ENCODE measurements around the gene MIPOL1.
"Not testable (repeated sequence)": the region's sequence is repeated elsewhere in the genome, so short reads cannot be mapped to it uniquely, and the experiment has no call there.

MIPOL1 gene

GRCh38 chr14:37284760-37285159 lies 87.0 kb downstream of the MIPOL1 start:
- no peak for DNase-seq (ENCODE audit: low spot score)

- DNase-seq (ENCODE audit: low spot score): no peak
Observed at GRCh38 chr14:37285220-37285619, 87.5 kb downstream of the MIPOL1 start.

GRCh38 chr14:37289688-37290087 lies 92.0 kb downstream of the MIPOL1 start:
- DNase-seq (ENCODE audit: low spot score): no peak

DNA sequence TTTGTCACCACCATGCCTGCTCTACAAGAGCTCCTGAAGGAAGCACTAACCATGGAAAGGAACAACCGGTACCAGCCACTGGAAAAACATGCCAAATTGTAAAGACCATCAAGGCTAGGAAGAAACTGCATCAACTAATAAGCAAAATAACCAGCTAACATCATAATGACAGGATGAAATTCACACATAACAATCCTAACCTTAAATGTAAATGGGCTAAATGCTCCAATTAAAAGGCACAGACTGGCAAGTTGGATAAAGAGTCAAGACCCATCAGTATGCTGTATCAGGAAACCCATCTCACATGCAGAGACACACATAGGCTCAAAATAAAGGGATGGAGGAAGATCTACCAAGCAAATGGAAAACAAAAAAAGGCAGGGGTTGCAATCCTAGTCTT lies 97.5 kb downstream of the MIPOL1 start:
- DNase-seq (ENCODE audit: low spot score): not testable (repeated sequence)

DNA sequence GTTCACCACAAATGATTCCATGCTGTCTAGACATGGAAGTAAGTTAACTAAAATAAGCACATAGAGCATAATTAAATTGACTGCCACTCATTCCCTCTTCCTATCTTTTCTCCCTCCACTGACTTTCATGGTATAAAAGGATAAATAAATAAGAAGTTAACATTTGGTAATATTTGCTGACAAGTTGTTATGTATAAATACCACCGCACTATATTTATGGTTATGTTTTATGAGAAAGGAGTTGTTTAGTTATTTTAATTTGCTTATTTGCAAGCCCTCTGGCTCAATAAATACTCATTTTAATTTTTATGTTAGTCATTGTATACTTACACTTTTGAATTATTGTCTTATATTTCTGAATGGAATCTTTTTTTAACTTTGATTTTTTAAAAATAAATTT lies 113.5 kb downstream of the MIPOL1 start:
- no peak for DNase-seq (ENCODE audit: low spot score)

DNA sequence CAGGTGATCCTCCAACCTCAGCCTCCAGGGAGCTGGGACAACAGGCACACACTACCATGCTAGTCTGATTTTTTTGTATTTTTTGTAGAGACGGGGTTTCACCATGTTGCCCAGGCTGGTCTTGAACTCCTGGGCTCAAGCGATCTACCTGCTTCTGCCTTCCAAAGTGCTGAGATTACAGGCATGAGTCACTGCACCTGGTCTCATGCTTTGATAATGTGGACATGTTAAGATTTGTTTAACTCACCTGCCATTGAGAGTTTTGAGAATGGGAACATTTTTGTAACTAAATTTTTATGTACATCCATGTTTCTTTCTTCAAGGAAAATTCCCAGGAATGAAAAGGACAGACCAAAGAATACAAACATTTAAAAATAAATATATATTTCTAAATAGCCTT lies 121.2 kb downstream of the MIPOL1 start:
- no peak for DNase-seq (ENCODE audit: low spot score)

- no peak for DNase-seq (ENCODE audit: low spot score)
Observed at GRCh38 chr14:37320106-37320505, 122.4 kb downstream of the MIPOL1 start.

DNA sequence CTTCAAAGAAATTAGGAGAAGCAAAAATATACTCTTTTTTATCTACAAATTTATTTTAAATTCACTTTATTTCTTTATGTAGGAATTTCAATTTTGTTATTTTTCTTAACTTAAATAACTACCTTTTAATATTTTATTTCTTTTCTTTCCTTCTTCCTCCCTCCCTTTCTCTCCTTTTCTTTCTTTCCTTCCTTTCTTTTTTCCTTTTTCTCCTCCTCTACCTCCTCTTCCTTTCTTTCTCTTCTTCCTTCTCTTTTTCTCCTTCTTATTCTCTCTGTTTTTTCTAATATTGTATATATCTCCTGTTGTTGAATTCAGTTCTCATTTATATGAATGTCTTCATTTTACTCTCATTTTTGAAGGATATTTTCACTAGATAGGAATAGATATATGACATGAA lies 127.6 kb downstream of the MIPOL1 start:
- DNase-seq (ENCODE audit: low spot score): no peak

- no peak for DNase-seq (ENCODE audit: low spot score)
Observed at GRCh38 chr14:37326434-37326833, 128.7 kb downstream of the MIPOL1 start.

GRCh38 chr14:37327933-37328332 lies 130.2 kb downstream of the MIPOL1 start:
- not testable (repeated sequence) for DNase-seq (ENCODE audit: low spot score)

DNA sequence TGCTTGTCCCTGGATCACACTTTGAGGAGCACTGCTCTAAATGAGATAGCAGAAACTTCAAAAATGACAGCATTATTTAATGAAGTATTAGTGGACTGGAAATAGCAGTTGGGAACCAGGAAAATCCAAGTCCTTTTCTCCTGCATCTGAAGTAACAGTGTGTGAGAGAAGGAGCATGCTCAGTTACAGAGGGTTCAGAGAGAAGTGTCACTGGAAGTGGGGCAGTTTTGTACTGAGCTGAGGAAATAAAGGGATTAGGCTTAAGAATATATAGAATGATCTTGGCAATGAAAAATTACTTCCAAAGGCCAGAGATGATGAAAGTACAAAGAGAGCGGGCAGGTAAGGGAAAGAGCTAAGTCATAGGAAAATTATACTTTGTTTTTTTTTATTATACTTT lies 130.9 kb downstream of the MIPOL1 start:
- no peak for DNase-seq (ENCODE audit: low spot score)

DNA sequence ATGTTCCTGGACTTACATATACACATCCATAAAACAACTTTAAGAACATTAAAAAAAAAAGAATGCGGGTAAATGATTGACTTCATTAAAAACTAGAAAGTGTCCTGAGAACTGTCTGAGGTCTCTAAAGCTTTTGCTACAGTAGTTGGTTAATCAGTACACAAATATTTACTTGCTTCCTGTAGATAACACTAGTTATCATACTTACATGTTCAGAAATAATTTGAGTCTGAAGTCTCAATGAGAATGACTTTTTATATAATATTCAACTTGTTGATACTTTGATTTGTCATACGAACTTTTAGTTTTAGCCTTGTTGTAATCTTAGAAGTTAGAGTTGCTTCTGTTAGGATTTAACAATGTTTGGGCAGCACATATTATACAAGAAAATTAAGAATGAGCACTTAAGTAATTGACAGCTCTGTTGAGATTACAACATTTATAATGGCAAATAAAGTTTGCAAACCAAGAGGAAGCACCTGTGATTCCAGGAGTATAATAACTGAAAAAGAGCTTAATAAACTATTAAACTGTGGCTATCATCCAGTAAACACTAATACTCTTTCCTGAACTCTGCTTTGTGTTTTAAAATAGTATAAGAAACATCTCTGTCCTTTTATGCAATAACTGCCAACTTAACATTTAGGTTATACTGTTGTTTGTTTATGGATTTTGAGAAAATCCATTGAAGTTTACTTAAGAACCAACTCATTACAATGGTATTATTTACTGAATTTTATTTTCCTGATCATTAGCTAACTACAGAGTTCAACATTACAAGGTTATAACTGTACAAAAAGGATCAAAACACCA lies 131.7 kb downstream of the MIPOL1 start:
- no peak for DNase-seq (ENCODE audit: low spot score)

DNA sequence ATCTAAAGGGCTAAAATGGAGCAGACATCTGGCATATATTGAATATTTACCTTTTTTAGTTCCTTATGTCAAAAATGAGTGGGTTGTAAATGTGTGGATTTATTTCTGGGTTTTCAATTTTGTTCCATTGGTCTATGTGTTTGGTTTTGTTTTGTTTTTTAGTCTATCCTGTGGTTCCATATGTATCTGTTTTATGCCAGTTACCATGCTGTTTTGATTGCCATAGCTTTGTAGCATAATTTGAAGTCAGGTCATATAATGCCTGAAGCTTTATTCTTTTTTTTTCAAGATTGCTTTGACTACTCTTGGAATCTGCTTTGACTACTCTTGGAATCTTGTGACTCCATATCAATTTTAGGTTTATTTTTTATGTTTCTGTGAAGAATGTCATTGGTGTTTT lies 133.2 kb downstream of the MIPOL1 start:
- no peak for DNase-seq (ENCODE audit: low spot score)

DNA sequence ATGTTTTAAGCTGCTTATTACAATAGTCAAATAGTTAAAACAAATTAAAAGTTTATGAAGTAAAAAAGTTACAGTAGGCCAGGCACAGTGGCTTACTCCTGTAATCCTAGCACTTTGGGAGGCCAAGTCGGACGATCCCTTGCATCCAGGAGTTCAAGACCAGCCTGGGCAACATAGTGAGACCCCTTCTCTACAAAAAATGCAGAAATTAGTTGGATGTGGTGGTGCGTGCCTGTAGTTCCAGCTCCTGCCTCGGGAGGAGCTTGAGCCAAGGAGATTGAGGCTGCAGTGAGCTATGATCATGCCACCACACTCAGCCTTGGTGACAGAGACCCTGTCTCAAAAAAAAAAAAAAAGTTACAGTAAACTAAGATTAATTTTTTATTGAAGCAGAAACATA lies 142.6 kb downstream of the MIPOL1 start:
- DNase-seq (ENCODE audit: low spot score): no peak

DNA sequence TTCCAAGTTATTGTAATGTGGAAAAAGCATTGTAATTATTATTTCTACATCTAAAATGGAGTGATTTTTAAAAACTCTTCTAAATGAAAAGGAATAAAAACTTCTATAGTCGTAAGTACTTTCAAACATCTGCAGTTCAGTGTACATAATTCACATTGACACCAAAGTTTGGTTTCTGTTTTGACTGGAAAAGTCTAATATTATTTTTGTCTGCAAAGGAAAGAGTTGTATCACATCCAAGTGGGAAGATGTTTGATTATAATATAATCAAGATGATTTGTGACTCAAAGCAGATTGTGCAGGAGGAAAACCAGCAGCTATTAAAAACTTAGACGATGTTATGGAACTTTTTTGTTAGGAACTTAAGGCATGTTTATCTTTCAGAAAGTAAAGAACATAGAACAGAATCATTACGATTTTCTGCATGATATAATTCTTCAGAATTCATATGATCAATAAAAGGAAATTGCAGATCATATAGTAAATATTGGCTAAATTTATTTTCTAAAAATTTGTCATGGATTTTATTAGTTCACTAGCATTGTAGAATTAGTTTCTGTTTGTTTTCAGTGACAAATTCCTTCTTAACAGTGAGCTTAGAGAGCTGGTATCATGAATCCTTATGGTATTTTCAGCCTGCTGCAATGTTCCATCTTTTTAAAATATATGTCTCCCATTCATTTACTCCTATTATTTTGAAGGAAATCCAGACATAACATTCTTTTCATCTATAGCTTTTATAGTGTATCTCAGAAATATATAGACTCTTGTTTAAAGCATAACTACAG lies 145.8 kb downstream of the MIPOL1 start:
- no peak for DNase-seq (ENCODE audit: low spot score)

DNA sequence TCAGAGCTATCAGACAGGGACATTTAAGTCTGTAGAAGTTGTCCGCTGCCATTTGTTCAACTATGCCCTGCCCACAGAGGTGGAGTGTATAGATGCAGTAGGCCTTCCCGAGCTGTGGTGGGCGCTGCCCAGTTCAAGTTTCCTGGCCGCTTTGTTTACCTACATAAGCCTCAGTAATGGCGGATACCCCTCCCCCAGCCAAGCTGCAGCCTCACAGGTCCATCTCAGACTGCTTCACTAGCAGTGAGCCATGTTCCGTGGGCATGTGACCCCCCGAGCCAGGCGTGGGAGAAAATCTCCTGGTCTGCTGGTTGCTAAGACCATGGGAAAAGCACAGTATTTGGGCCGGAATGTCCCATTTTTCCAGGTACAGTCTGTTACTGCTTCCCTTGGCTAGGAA lies 165.9 kb downstream of the MIPOL1 start:
- DNase-seq (ENCODE audit: low spot score): no peak

DNA sequence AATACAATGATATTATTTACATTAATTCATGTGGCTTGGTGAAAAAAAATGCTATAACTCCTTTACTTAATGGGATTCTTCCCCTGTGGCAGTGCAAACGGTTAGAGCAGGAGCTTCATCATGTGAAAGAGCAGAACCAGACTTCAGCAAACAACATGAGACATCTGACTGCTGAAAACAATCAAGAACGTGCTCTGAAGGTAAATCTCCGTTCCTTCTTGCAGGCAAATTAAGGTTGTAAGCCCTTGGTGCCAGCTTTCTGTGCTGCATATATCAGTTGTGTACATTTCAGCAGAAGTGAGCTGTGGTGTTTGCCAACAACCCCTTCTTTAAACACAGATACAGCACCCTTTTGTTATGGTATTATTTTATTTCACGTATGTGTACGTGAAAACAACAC lies 171.7 kb downstream of the MIPOL1 start:
- DNase-seq (ENCODE audit: low spot score): no peak

- no peak for DNase-seq (ENCODE audit: low spot score)
Observed at GRCh38 chr14:37375566-37375965, 177.8 kb downstream of the MIPOL1 start.

GRCh38 chr14:37376944-37377609 lies 179.3 kb downstream of the MIPOL1 start:
- DNase-seq (ENCODE audit: low spot score): no peak

DNA sequence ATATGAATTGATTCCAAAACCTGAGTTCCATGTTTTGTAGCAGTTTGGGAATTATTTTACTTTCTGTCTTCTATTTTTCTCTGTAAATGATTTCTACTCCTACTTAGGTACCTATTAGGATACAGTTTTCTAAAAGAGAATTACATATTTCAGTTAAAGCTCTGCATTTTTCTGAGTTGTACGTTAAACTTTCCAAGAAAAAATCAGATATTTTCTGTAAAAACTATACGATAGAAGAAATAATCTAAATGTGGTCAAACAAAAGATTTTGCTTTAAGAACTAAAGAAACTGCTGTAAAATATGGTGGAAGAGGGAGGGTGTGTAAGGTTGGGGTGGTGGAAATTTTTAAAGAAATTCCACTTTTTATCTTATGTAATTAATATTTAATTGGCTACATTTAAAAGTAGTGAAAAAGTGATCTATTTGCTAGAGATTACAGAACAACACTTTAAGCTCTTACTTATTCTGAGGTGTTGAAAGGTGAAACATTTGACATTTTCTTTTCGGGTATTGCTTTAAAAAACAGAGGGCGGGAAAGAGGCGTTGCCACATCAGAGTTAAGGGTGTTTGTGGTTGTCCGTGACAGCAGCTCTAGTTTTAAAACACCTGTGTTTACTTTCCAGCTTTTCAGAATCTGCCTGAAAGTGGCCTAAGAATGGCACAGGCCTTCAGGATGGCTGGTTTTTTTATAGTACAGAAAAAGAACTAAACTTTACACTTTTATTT lies 187.3 kb downstream of the MIPOL1 start:
- DNase-seq (ENCODE audit: low spot score): no peak

DNA sequence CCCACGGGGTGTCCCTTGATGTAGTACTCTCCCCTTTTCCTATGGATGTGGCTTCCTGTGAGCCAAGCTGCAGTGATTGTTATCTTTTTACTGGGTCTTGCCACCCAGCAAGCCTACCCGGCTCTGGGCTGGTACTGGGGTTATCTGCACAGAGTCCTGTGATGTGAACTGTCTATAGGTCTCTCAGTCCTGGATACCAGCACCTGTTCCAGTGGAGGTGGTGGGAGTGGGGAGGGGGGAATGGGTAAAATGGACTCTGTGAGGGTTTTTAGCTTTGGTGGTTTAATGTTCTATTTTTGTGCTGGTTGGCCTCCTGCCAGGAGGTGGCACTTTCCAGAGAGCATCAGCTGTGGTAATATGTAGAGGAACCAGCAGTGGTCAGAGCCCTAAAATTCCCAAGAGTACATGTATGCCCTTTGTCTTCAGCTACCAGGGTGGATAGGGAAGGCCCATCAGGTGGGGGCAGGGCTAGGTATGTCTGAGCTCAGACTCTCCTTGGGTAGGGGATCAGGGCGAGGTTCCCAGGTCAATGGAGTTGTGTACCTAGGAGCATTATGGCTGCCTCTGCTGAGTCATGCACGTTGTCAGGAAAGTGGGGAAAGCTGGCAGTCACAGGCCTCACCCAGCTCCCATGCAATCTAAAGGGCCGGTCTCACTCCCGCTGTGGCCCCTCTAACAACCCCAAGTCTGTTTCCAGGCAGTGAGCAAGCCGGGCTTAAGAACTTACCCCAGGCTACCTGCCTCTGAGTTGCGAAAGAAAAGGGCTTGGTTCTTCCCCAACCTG lies 199.6 kb downstream of the MIPOL1 start:
- not testable (repeated sequence) for DNase-seq (ENCODE audit: low spot score)

- no peak for DNase-seq (ENCODE audit: low spot score)
Observed at GRCh38 chr14:37397941-37398215, 200.1 kb downstream of the MIPOL1 start.

All from CD4-positive, alpha-beta T cell treated with Interleukin-15 for 4 hours (primary cell).